Measurements from ENCODE around the gene HHAT.

Gene HHAT

DNA sequence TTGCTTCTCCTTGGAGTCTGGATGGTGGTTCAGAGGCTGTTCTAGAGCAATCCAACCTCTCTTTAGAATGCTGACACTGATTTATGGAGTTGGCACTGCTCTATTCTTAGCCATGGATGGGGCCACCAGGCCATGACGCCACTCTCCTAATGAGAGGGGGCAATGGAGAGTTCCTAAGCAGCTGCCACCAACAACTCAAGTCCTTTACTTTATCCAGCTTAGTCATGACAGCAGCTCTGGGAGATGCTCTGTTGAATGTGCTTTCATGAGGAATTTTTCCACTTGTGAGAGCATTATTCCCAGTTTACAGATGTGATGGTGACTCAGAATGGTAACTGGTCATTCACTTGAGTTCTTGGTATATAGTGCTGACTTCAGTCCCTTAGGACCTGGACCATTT, 366.3 kb downstream of the HHAT start:
- no peak for DNase-seq

DNA sequence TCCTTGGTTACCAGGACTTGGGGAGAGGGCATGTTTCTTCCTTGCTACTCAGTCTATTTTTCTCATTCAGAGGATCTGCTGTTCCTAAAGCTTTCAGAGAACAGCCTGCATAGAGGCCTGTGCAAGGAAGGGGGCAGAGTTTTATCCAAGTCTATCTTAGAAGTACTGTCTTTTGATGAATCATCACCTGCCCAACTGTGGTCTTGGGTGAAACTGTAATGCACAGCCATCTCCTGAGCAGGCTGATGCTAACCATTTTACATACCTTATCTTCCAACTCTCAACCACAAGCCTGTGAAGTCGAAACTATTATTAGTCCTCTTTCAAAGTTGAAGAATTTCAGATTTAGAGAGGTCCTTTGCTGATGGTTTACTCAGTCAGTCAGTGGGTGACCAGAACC, 368.0 kb downstream of the HHAT start:
- DNase-seq, result no peak

DNA sequence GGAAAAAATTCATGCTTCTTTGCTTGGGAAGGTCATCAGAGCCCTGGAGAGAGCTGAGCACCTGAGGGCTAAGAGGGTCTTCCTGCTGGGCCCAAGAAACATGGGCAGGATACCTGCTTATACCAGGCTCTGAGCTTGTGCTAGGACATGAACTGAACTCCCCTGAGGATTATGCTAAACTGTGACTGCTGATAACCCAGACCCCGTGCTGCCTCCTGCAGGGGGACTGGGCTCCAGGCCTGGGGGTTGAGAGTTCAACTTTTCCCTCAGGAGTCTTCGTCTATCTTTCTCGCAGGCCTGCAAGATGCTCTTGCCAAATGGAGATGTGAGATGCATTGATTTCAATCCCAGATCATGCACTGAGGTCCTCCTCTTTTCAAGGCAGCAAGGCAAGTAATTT, 368.5 kb downstream of the HHAT start:
- DNase-seq, result no peak

DNA sequence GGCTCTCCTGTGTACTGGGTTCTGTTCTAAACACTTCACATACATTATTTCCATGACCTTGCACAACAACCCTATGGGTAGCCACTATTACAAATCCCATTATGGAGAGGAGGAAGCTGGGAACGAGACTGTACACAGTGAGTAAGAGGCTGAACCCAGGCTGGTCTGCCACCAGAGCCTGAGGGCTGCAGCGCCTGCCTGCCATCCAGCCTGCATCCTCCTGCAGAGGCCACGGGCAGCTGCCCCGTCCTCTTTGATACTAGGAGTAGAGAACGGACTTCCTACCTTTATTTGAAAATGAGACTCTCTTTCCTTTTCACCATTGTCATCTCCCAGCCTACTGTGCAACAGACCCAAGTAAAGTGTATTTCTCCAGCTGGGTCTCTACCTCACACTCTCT, 370.0 kb downstream of the HHAT start:
- no peak for DNase-seq

DNA sequence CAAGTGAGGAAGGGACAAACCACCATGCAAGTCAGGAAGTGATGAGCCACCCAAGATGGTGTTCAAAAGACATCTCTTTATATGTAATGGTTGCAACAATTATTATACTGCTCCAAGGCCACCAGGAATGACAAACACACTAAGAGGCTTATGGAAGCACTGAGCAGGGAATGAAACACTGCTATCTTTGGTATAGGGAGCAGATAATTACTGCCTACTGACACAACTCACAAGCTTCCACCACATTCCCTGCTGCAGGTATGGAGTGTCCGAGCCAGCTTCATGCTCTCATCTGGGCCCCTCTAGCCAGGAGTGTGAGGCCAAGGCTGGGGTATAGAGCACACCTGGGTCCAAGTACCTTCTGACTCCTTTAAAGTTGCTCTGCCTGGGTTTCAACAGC, 371.4 kb downstream of the HHAT start:
- DNase-seq, result no peak

DNA sequence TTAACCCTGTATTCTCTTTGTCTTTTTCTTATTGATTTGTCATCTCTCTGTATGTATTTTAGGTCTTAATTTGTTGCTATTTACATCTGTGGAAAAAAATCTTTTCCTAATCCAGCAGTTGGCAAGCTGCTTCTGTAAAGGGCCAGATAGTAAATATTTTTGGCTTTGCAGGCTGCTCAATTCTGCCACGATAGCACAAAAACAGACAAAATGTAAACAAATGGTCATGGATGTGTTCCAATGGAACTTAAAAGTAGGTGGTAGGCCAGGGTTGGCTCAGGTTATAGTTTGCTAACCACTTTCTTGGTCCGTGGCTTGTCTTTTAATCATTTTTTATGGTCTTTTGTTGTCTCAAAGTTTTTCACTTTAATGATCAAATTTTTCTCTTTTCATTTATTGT, 371.8 kb downstream of the HHAT start:
- peak in 1 of 2 experiments; percentile 20 for DNase-seq

DNA sequence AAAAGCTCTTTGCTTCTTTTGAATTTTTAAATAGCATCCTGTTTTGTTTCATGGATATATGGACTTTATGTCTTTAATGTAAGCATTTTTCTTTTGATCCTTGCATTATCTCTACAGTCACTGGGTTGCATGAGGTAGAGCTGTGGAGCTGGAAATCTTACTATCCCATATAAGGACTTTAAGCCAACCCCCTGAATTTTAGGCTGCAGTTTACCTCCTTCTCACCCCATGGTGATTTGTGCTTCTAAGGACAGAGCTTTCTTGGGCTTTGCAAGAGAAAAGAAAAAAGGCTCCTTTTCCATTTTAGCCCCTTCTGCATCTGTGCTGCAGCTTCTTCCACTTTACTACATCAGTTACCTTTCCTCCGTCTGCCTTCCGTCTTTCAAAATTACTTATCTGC, 373.8 kb downstream of the HHAT start:
- DNase-seq, result no peak

DNA sequence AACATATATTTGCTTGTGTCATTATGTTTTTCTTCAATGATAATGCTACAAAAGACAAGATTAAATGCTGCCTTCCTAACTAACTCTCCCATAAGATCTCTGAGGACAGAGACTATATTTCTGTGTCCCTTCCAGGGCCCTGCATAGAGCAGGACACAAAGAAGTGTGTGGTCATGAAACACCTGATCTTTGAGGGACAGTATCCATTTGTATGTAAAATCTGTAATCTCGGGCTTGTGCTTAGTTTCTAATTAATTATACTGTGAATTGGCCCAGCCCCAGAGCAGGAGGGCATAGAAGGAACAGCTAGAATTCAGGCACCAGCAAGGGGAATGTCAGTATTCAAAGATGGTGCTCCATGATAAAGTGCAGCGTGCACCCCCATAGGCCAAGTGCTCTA, 374.9 kb downstream of the HHAT start:
- no peak for DNase-seq

DNA sequence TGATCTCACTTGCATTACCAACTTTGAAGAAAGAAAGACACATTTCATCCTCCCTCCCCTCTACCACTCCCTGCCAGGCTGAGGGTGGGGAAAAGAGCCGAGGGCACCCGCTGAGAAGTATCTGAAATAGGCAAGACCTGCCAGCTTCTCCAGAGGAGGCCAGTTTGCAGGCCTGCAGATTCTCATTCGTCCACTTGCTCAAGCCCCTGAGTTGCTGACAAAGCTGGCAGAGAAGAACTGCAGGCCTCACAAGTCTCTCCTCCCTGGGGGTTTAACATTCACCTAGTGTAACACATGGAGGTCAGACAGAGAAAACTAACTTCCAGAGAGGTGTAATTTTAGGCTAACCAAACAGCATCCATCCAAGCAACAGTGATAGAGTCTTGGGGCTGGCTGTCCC, 376.4 kb downstream of the HHAT start:
- no peak for DNase-seq

DNA sequence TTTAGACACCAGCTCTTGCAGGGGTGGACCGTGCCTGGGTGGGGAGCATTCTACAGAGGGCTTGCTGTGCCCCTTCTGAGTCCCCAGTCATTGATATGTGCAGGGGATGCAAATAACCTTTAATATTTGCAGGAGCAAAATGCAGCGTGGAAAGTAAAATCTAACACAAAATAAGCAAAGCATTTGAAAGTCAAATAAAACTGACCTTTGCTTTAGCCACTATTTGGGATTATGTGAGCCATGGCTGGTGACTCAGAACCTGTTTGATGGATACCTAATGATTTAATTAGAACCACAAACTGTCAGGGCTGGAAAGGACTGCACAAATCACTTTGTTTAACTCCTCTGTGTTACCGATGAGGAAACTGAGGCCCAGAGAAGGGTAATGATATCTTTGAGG, 377.5 kb downstream of the HHAT start:
- no peak for DNase-seq

DNA sequence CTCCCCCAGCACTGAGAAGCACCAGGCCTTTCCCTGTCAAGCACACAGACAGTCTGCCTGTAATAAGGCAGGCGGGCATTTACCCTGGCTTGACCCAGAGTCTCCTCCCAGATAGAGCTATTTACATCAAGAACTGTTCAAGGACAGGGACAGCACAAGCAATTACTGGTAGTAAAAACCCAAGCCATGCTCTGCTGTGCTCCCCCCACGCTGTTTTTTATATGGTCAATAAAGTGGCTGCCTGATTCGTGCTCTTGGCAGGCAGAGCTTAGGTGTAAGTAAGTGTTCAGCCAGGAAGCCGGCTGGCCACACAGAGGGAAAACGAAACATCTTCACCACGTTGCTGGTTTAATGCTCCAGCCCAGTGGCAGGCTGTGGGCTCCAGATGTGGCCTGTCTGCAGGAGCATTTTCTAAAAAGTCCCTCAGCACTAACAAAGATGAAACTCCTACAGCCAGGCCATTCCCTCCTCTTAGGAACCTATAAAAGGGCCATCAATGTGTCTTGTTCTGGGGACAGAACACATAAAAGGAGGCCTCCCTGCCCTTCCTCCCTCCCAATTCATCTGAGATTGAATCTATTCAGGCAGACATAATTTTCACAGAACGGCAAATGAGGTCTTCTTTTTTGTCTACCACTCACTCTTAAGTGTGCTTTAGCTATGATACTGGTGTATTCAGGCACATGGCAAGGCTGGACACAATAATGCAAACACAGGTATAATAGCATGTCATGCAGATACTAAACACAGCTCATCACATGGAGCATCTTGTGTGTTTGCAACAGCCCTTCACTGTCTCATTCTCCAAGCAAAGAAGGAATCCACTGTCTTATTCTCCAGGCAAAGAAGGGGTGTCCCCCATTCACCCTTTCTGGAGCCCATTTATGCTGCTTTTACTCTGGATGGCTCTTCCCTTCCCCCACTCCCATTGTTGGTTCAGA, 378.9 kb downstream of the HHAT start:
- DNase-seq, result no peak

DNA sequence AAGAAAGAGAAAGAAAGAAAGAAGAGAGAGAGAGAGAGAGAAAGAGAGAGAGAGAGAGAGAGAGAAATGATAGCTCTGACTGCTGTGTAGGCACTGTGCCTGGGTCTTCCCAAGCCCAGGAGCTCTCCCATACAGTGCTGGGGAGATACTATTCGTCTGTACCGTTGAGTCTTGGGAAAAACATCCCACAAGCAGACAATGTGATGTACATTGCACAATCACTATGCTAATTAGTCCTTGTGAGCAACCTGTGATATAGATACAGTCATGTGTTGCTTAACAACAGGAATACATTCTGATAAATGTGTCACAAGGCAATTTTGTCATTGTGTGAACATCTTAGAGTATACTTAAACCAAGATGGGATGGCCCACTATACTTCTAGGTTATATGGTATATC, 381.0 kb downstream of the HHAT start:
- DNase-seq, result no peak

DNA sequence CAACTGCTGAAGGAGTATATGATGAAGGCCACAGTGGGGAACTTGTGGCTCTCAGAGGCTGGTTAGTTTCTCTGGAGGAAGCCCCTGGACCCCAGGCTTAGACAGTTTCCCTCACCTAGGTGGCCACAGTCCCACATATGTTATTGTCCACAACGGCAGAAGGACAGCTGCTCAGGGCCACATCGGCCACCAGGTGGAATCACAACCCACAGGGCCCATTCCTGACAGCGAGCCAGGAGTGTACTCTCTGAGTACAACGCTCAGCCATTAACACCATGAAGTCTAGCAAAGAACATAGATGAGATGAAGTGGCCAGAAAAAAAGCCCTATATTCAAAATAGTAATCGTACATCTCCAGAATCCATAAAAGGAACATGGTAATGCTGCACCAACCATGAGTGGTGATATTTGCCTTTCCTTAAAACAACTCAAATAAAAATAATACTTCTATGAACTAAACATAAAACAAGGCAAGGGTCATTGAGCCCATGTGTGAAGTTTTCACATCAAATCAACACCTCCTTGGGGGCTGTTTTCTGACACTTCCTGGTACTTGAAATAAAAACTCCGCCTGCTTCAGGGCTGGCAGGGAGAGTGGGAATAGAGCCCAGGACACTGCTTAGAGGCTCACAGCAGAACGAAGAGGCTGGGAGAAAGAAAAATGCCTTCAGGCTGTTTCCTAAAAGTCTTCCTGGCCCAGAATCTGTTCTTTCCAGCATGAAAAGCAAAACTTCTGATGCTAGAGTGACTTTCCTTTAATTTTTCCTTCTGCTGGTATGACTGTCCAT, 383.3 kb downstream of the HHAT start:
- DNase-seq, result no peak

DNA sequence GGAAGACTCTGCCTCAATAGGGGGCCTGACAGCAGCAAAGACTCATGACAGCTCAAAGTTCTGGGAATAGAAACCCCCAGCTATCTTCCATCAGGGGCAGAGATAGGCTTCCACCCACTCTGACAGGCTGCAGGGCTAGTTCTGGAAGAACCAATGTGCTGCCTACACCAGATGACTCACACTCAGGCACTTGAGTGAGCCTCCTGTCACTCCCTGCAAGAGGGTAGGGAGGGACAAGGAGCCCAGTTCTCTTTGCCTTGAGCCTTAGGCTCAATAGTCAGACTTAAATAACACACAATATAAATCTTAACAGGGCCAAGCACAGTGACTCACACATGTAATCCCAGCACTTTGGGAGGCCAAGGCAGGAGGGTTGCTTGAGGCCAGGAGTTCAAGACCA, 386.4 kb downstream of the HHAT start:
- DNase-seq, result no peak

DNA sequence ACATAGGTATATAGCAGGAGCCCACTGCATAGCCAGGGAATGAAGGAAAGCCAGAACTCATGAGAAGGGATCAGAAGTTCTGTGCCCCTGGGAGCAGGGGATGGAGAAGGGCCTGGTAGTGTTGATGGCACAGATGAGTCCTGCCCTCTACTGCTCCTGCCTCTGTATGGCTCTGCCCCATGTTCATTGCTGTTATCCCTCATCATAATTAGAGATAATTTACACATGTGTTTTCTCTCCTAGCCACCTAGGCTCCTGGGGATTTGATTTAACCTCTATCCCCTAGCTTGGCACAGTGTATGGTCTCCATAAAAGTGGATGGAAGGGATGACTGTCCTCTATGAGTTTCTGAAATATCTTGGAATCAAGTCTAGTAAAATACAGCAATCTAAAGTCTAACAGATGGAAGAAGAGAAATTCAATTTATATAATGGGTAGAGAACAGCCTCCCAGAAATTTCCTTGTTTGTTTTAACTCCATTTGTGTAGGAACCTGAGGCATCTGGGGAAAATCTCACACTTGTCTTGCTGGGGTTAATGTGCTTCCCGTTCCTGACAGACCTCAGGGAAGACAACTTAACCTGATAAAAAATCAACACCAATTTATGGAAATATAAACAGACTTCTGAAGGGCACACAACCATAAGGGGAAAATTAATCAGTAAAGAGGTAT, 393.8 kb downstream of the HHAT start:
- DNase-seq, result no peak

DNA sequence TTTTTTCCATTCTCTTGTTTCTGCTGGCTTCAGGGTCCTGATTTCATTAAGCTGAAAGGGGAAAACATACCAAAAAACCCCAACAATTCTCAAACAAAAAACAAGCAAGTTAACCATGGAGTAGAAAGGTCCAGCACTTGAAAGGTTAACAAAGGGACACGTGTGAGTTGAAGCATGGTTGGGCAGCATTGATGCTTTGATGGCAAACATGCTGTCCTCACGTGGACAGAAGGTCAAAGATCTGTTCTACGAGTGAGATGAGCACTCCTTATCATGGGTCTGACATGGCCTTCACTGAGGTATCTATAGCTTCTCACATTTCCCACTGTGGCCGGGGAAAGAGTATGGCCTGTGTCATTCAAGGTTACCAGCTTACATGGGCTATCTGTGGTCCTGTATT, 394.9 kb downstream of the HHAT start:
- no peak for DNase-seq

DNA sequence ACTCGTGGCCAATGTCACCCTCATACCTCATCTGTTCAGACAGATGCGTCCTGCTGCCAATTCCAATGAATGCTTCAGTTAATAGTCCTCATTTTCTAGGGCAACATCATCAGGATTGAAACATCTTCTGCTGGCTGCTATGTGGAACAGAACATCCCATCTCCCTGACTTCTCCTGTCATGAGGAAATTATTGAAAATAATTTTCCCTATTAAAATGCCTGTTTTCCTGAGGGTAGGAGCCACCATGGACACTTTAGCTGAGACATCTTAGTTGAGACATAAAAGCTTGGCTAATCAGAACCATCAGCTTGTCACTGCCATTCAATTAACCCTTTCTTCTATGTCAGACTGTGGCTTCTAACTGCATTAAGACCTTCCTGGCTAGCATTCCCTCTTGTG, 396.1 kb downstream of the HHAT start:
- DNase-seq, result no peak

Measured in NCI-H2081 (cell line).